Panc1 (cell line): ENCODE results near the gene NDUFS6. TPM values are rescaled to one million over a fixed set of nuclear protein-coding genes. Genes with fewer than 3 reads are reported as not detected.

Source experiments
- ATAC-seq: fragments of 200-7000 bp; cut with Tn5 transposase; 2 replicates; pipeline ENCODE4 v1.9.1; 2020; ENCODE audit warnings: mild to moderate bottlenecking, moderate library complexity
- BruUV-seq: library from RNA; stranded (reverse); fragments of 400-500 nt; replicated peaks from 2 replicates; lab custom pipeline; 2021; lab: Mats Ljungman, UMichigan
- CTCF ChIA-PET: fragments of 300-600 bp; sonication (Branson Sonifier 250); formaldehyde crosslinking; loops from one replicate; lab custom pipeline; 2022; ENCODE audit warnings: antibody characterized with exemption; lab: Charles Lee
- POLR2A ChIA-PET: fragments of 300-600 bp; sonication (Branson Sonifier 250); formaldehyde crosslinking; loops from one replicate; lab custom pipeline; 2022; ENCODE audit warnings: antibody characterized with exemption; lab: Charles Lee
- DNase-seq: peaks from one replicate; pipeline ENCODE4 v3.0.0-alpha.2; 2010; ENCODE audit warnings: low read depth, low spot score
- H3K27ac ChIP-seq: 2 replicates; pipeline ENCODE4 v1.5.1; 2011; ENCODE audit warnings: mild to moderate bottlenecking, low read length, inconsistent platforms
- H3K27me3 ChIP-seq: fragments of 200-500 bp; sonication (Bioruptor generic); 2 replicates; pipeline ENCODE4 v1.6.0; 2014; ENCODE audit warnings: low read length, inconsistent platforms; ENCODE audit not compliant: control insufficient read depth, insufficient read depth
- H3K36me3 ChIP-seq: fragments of 200-500 bp; sonication (Bioruptor generic); 2 replicates; pipeline ENCODE4 v1.5.1; 2014; ENCODE audit warnings: inconsistent platforms, mild to moderate bottlenecking, low read length, moderate library complexity; ENCODE audit not compliant: control insufficient read depth, insufficient read depth
- H3K4me1 ChIP-seq: 2 replicates; pipeline ENCODE4 v1.5.1; 2011; ENCODE audit warnings: inconsistent platforms, mild to moderate bottlenecking, low read length, moderate library complexity; ENCODE audit not compliant: control insufficient read depth, insufficient read depth
- H3K4me3 ChIP-seq, 2 experiments: 2 replicates each; pipeline ENCODE4 v1.5.1; 2011 to 2012; ENCODE audit warnings: low read depth in 2 of 2, low read length in 2 of 2, mild to moderate bottlenecking in 2 of 2, inconsistent platforms in 1 of 2, moderate library complexity in 1 of 2
- H3K9me3 ChIP-seq: fragments of 200-500 bp; sonication (Bioruptor generic); 2 replicates; pipeline ENCODE4 v1.5.1; 2014; ENCODE audit warnings: low read depth, mild to moderate bottlenecking, inconsistent platforms, low read length, moderate library complexity; ENCODE audit not compliant: control insufficient read depth, insufficient read depth
- CTCF ChIP-seq: fragments of 450-650 bp; IDR thresholded peaks from 2 replicates; pipeline ENCODE4 v1.5.1; 2017; ENCODE audit warnings: mild to moderate bottlenecking
- POLR2AphosphoS5 ChIP-seq: IDR thresholded peaks from 2 replicates; pipeline ENCODE4 v1.6.1; 2012; ENCODE audit warnings: mild to moderate bottlenecking, low read depth, low read length, moderate library complexity
- REST ChIP-seq, 2 experiments: IDR thresholded peaks; 2 replicates each; pipeline ENCODE4 v1.6.1; 2011 to 2012; ENCODE audit warnings: low read depth in 2 of 2, control low read depth in 1 of 2, low read length in 1 of 2, mild to moderate bottlenecking in 1 of 2, moderate library complexity in 1 of 2; ENCODE audit not compliant: insufficient read depth in 1 of 2
- SIN3A ChIP-seq: IDR thresholded peaks from 2 replicates; pipeline ENCODE4 v1.6.1; 2012; ENCODE audit warnings: low read depth, mild to moderate bottlenecking, low read length, moderate library complexity, borderline replicate concordance; ENCODE audit not compliant: insufficient read depth
- TCF7L2 ChIP-seq: IDR thresholded peaks from 2 replicates; pipeline ENCODE4 v1.6.1; 2011; ENCODE audit warnings: mild to moderate bottlenecking, low read depth, low read length, inconsistent platforms
- in situ Hi-C: cut with HindIII; loops from 2 replicates; pipeline ENCODE4 v1.10.0; 2016; ENCODE audit warnings: low sequenced_read_pairs, low pct_unique_long_range_greater_than_20kb
- intact Hi-C: fragments of 100-400 bp; cut with micrococcal nuclease; formaldehyde crosslinking; loops from one replicate; pipeline ENCODE4 v1.10.0; 2022; ENCODE audit not compliant: unreplicated experiment
- total RNA-seq: library from RNA; stranded (reverse); gene quantifications from one replicate; pipeline ENCODE4 v1.2.1, GENCODE V29; 2021; ENCODE audit not compliant: unreplicated experiment

Gene NDUFS6
- total RNA-seq, 1 experiment from 2014 or later = 70.6 TPM

DNA sequence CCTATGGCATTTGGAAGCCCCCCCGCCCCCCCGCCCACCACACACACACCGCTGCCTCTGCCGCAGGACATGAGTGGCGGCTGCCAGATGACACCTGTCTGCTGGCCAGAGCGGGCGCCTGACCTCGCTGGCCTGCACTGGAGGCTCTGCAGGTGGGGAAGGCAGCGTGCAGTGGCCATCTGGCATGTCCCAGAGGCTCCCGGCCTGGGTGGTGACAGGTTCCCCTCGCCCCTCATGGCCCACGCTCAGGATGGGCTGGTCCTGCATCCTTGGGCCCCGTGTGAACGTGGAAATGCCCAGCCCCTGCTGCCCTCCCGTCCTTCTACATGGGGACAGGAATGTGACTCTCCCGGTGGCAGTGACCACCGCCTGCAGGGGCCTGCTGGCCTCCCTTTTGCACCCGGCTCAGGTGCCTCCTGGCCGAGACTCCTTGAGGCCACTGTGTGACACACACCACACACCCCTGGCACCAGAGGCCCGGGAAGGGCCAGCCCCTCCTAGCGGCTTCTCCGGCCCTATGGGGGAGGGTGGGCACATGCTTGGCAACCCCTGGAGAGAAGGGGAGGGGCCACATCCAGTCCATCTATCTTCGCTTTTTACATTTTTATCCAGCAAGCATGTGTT, 51.2 kb downstream of the NDUFS6 start:
- Histone ChIP-seq H3K4me3 (no peak overlapping the region), H3K27ac (no peak overlapping the region), H3K36me3 (no peaks in the 10 kb centered on the region), H3K4me1 (no peaks in the 10 kb centered on the region), H3K27me3 (no peaks in the 10 kb centered on the region; the same call in 1 of the 2 replicates), H3K9me3 (no peaks in the 10 kb centered on the region)
- DNase-seq (no peak), ATAC-seq (no peak)
- CTCF ChIA-PET = no interaction called here
- POLR2A ChIA-PET = no interaction called here
- in situ Hi-C loops = no loop called here
- intact Hi-C loops = no loop called here
- TF ChIP-seq TCF7L2 = no peak
- TF ChIP-seq SIN3A = no peak
- TF ChIP-seq REST (IDR thresholded peaks at IDR 0.05; ENCODE audit: insufficient read depth in 1 of 2, low read depth in 2 of 2, low read length in 1 of 2) = no peak
- no peak for TF ChIP-seq POLR2AphosphoS5
- no peak for TF ChIP-seq CTCF
- BruUV-seq = no TSS peak

DNA sequence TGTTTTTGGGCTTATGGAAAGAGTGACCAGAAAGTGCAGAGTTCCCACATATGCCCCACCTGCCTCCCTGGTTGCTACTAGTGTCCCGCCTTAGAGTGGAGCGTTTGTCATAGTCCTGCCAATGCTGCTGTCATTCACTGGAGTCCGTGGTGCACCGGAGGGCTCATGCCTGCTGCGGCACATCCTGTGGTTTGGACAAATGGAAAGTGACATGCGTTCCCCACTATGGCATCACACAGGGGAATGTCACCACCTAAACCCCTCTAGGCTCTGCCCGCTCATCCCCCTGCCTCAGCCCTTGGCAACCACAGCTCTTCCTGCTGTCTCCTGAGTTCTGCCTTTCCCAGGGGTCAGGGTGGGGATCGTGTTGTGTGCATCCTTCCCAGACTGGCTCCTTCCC, 52.3 kb downstream of the NDUFS6 start:
- no peak overlapping the region for H3K4me3 ChIP-seq
- H3K4me1 ChIP-seq = no peaks in the 10 kb centered on the region
- no peaks in the 10 kb centered on the region; the same call in 1 of the 2 replicates for H3K27me3 ChIP-seq
- CTCF ChIA-PET = no interaction called here
- H3K36me3 ChIP-seq = no peaks in the 10 kb centered on the region
- ATAC-seq (no peak), DNase-seq (no peak)
- no peak overlapping the region for H3K27ac ChIP-seq
- POLR2A ChIA-PET = no interaction called here
- TF ChIP-seq POLR2AphosphoS5 (no peak), TCF7L2 (no peak), SIN3A (no peak)
- intact Hi-C loops = no loop called here
- no peaks in the 10 kb centered on the region for H3K9me3 ChIP-seq
- in situ Hi-C loops = no loop called here
- no TSS peak for BruUV-seq

- no peak overlapping the region for H3K4me3 ChIP-seq
- no peaks in the 10 kb centered on the region for H3K4me1 ChIP-seq
- H3K27ac ChIP-seq = no peak overlapping the region
- ChIA-PET CTCF (no interaction called here), POLR2A (no interaction called here)
- no TSS peak for BruUV-seq
- no peak for DNase-seq
- no peak for TF ChIP-seq CTCF
- no peak for TF ChIP-seq SIN3A
- no peak for TF ChIP-seq POLR2AphosphoS5
- TF ChIP-seq REST (IDR thresholded peaks at IDR 0.05; ENCODE audit: insufficient read depth in 1 of 2, low read depth in 2 of 2, low read length in 1 of 2) = no peak
- TF ChIP-seq TCF7L2 = no peak
- ATAC-seq = no peak
- intact Hi-C loops (no loop called here), in situ Hi-C loops (no loop called here)
- H3K36me3 ChIP-seq = no peaks in the 10 kb centered on the region
- H3K9me3 ChIP-seq = no peaks in the 10 kb centered on the region
- H3K27me3 ChIP-seq = no peaks in the 10 kb centered on the region; the same call in 1 of the 2 replicates
Observed at GRCh38 chr5:1855075-1855474, 53.9 kb downstream of the NDUFS6 start.
